HepG2 (cell line): Measurements from ENCODE around the gene AGAP1. TPM values are rescaled to one million over a fixed set of nuclear protein-coding genes. Genes with fewer than 3 reads are reported as not detected.
A peak's percentile ranks its signal among the peaks of the same experiment; 100 is the strongest.

ENCODE experiments used
- AKAP8 ChIP-seq: sonication (generic); formaldehyde crosslinking; IDR thresholded peaks from 2 replicates; pipeline ENCODE4 v1.5.1; 2020; ENCODE audit warnings: mild to moderate bottlenecking, missing genetic modification reagents
- ELF1 ChIP-seq: sonication (generic); formaldehyde crosslinking; IDR thresholded peaks from 2 replicates; pipeline ENCODE4 v1.4.0; 2020; ENCODE audit warnings: missing genetic modification reagents
- MNT ChIP-seq: fragments of 450-650 bp; IDR thresholded peaks from 2 replicates; pipeline ENCODE4 v1.6.1; 2016
- NFATC3 ChIP-seq: sonication (generic); formaldehyde crosslinking; IDR thresholded peaks from 2 replicates; pipeline ENCODE4 v1.5.1; 2020; ENCODE audit warnings: mild to moderate bottlenecking, missing genetic modification reagents
- RBAK ChIP-seq: sonication (generic); formaldehyde crosslinking; IDR thresholded peaks from 2 replicates; pipeline ENCODE4 v1.5.1; 2020; ENCODE audit warnings: mild to moderate bottlenecking, missing genetic modification reagents
- RBM39 ChIP-seq: fragments of 200-400 bp; formaldehyde crosslinking; IDR thresholded peaks from one replicate; pipeline ENCODE4 v1.6.1; 2018; ENCODE audit warnings: antibody characterized with exemption, mild to moderate bottlenecking, low read depth, low read length; ENCODE audit not compliant: poor library complexity, severe bottlenecking
- STAG1 ChIP-seq: sonication (generic); formaldehyde crosslinking; IDR thresholded peaks from 2 replicates; pipeline ENCODE4 v1.4.0; 2020; ENCODE audit warnings: missing genetic modification reagents
- TAF15 ChIP-seq: fragments of 200-400 bp; formaldehyde crosslinking; IDR thresholded peaks from one replicate; pipeline ENCODE4 v1.6.1; 2018; ENCODE audit warnings: mild to moderate bottlenecking, low read depth, low read length; ENCODE audit not compliant: poor library complexity, severe bottlenecking
- ZMYM2 ChIP-seq: sonication (generic); formaldehyde crosslinking; IDR thresholded peaks from 2 replicates; pipeline ENCODE4 v1.8.0; 2022; ENCODE audit warnings: mild to moderate bottlenecking, missing genetic modification reagents
- ZNF331 ChIP-seq: sonication (generic); formaldehyde crosslinking; IDR thresholded peaks from 2 replicates; pipeline ENCODE4 v1.4.0; 2020; ENCODE audit warnings: missing genetic modification reagents
- ZNF501 ChIP-seq: sonication (generic); formaldehyde crosslinking; IDR thresholded peaks from 2 replicates; pipeline ENCODE4 v1.5.1; 2020; ENCODE audit warnings: mild to moderate bottlenecking, moderate library complexity, missing genetic modification reagents
- ZNF607 ChIP-seq: sonication (generic); formaldehyde crosslinking; IDR thresholded peaks from 2 replicates; pipeline ENCODE4 v1.5.1; 2020; ENCODE audit warnings: missing genetic modification reagents, mild to moderate bottlenecking, borderline replicate concordance
- ZNF761 ChIP-seq: sonication (generic); formaldehyde crosslinking; conservative IDR thresholded peaks from 2 replicates; pipeline ENCODE4 v1.4.0; 2020; ENCODE audit warnings: mild to moderate bottlenecking, missing genetic modification reagents
- ZNF766 ChIP-seq: sonication (generic); formaldehyde crosslinking; IDR thresholded peaks from 2 replicates; pipeline ENCODE4 v1.5.0; 2020; ENCODE audit warnings: missing genetic modification reagents, borderline replicate concordance
- ZNF841 ChIP-seq: sonication (generic); formaldehyde crosslinking; IDR thresholded peaks from 2 replicates; pipeline ENCODE4 v1.8.1; 2023; ENCODE audit warnings: missing genetic modification reagents, borderline replicate concordance
- ZNF878 ChIP-seq: sonication (generic); formaldehyde crosslinking; IDR thresholded peaks from 2 replicates; pipeline ENCODE4 v1.8.1; 2023; ENCODE audit warnings: mild to moderate bottlenecking, missing genetic modification reagents, moderate library complexity
- polyA plus RNA-seq, 8 experiments: library from polyadenylated mRNA; depleted of rRNA in 3 of 8; stranded (reverse) in 7 of 8; unstranded in 1 of 8; fragments of >200 nt; fragmentation: Illumina TruSeq in 4 of 8; extraction: Trizol in 4 of 8; gene quantifications; 2 replicates each; pipeline versions ENCODE4 v1.2.1 to v1.2.3, GENCODE V29; 2011 to 2016; ENCODE audit warnings: low read depth in 4 of 8, missing spikeins in 1 of 8, mixed read lengths in 1 of 8; ENCODE audit not compliant: insufficient read depth in 1 of 8
- total RNA-seq, 5 experiments: library from RNA; depleted of rRNA; stranded (reverse); fragments of >200 nt; fragmentation: Illumina TruSeq; extraction: Trizol; gene quantifications; 2 replicates each; pipeline ENCODE4 v1.2.3, GENCODE V29; 2016; ENCODE audit warnings: low read depth in 1 of 5

AGAP1 gene
- total and polyA plus RNA-seq, 2 of the 13 experiments (the other 11 are each of a cell fraction or from before 2014, with no cell fraction given), result 21.2 to 32.7 TPM

- no peak for TF ChIP-seq ZNF331 (CRISPR knock-in tag)
- TF ChIP-seq AKAP8, result no peak
- TF ChIP-seq STAG1 (CRISPR knock-in tag), result peak; percentile 54
- 0 out of 2 replicates have a peak, but pooled peaks have one; percentile 15 for TF ChIP-seq ZNF501 (CRISPR knock-in tag)
- no peak for TF ChIP-seq ZNF841 (CRISPR knock-in tag)
- TF ChIP-seq ZMYM2 (CRISPR knock-in tag), result no peak
- no peak for TF ChIP-seq ZNF766 (CRISPR knock-in tag)
- TF ChIP-seq ZNF878 (CRISPR knock-in tag), result no peak
- TF ChIP-seq ZNF607 (CRISPR knock-in tag), result no peak
- no peak for TF ChIP-seq RBM39
- TF ChIP-seq NFATC3 (CRISPR knock-in tag), result no peak
- no peak for TF ChIP-seq TAF15
- TF ChIP-seq RBAK, result no peak
- TF ChIP-seq ELF1 (CRISPR knock-in tag), result no peak
- TF ChIP-seq MNT, result no peak
- TF ChIP-seq ZNF761 (CRISPR knock-in tag), result no peak
Observed at GRCh38 chr2:235498541-235498940, 4.7 kb downstream of the AGAP1 start (continued).
